Tibial nerve (tissue), 3 donors: ENCODE results near the gene CES2.

ENCODE experiments used
- POLR2A ChIP-seq, 2 donors: fragments of 450-650 bp; IDR thresholded peaks; one replicate each; pipeline ENCODE4 v1.6.1; 2017; ENCODE audit warnings: antibody characterized with exemption in 2 of 2, mild to moderate bottlenecking in 2 of 2, moderate library complexity in 2 of 2
- TF ChIP-seq, protein P1 (sequence below), 5 experiments: fragments of 200-600 bp in 3 of 5; fragments of 450-650 bp in 2 of 5; sonication (generic) in 3 of 5; IDR thresholded peaks; one replicate each; pipeline ENCODE4 v1.5.1; 2016 to 2019; ENCODE audit warnings: antibody characterized with exemption in 5 of 5, mild to moderate bottlenecking in 3 of 5, moderate library complexity in 2 of 5

GRCh38 chr16:66968847-66969246 is 33.5 kb downstream of the CES2 start:
- no peak for TF ChIP-seq POLR2A (IDR thresholded peaks at IDR 0.05)
- TF ChIP-seq, protein P1, sequence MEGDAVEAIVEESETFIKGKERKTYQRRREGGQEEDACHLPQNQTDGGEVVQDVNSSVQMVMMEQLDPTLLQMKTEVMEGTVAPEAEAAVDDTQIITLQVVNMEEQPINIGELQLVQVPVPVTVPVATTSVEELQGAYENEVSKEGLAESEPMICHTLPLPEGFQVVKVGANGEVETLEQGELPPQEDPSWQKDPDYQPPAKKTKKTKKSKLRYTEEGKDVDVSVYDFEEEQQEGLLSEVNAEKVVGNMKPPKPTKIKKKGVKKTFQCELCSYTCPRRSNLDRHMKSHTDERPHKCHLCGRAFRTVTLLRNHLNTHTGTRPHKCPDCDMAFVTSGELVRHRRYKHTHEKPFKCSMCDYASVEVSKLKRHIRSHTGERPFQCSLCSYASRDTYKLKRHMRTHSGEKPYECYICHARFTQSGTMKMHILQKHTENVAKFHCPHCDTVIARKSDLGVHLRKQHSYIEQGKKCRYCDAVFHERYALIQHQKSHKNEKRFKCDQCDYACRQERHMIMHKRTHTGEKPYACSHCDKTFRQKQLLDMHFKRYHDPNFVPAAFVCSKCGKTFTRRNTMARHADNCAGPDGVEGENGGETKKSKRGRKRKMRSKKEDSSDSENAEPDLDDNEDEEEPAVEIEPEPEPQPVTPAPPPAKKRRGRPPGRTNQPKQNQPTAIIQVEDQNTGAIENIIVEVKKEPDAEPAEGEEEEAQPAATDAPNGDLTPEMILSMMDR (IDR thresholded peaks at IDR 0.05), result no peak
